DOHH2 (cell line): ENCODE data around the gene TTYH1.
"Not testable (repeated sequence)": the region's sequence is repeated elsewhere in the genome, so short reads cannot be mapped to it uniquely, and the experiment has no call there.

ENCODE experiments used
- H3F3A ChIP-seq: fragments of 200-600 bp; sonication (generic), shearing (Covaris generic); 2 replicates; pipeline ENCODE4 v1.6.0; 2016; ENCODE audit warnings: antibody characterized with exemption, mild to moderate bottlenecking; ENCODE audit not compliant: control insufficient read depth, insufficient read depth
- H3K27ac ChIP-seq: fragments of 200-600 bp; sonication (generic); 2 replicates; pipeline ENCODE4 v1.5.1; 2014; ENCODE audit warnings: low read depth, mild to moderate bottlenecking, low read length, moderate library complexity
- H3K27me3 ChIP-seq: fragments of 200-600 bp; sonication (generic); 2 replicates; pipeline ENCODE4 v1.6.1; 2014; ENCODE audit warnings: mild to moderate bottlenecking, low read length, mixed read lengths; ENCODE audit not compliant: control insufficient read depth
- H3K36me3 ChIP-seq: fragments of 200-600 bp; sonication (generic); 2 replicates; pipeline ENCODE4 v1.6.1; 2014; ENCODE audit warnings: mild to moderate bottlenecking, low read length, moderate library complexity, mixed read lengths; ENCODE audit not compliant: control insufficient read depth
- H3K4me1 ChIP-seq: fragments of 200-600 bp; sonication (generic); 2 replicates; pipeline ENCODE4 v1.6.1; 2014; ENCODE audit warnings: mild to moderate bottlenecking, low read length, mixed read lengths; ENCODE audit not compliant: control insufficient read depth
- H3K4me2 ChIP-seq: fragments of 200-600 bp; sonication (generic); 2 replicates; pipeline ENCODE4 v1.6.0; 2014; ENCODE audit warnings: mild to moderate bottlenecking, low read length, moderate library complexity
- H3K4me3 ChIP-seq: fragments of 200-600 bp; sonication (generic); 2 replicates; pipeline ENCODE4 v1.5.1; 2014; ENCODE audit warnings: mild to moderate bottlenecking, low read length, mixed read lengths
- H3K79me2 ChIP-seq: fragments of 200-600 bp; sonication (generic); 2 replicates; pipeline ENCODE4 v1.6.1; 2014; ENCODE audit warnings: mild to moderate bottlenecking, low read length, mixed read lengths; ENCODE audit not compliant: control insufficient read depth
- H3K9me2 ChIP-seq: fragments of 200-600 bp; sonication (generic); replicated peaks from 2 replicates; pipeline ENCODE4 v1.6.1; 2014; ENCODE audit warnings: mild to moderate bottlenecking, low read length, mixed read lengths; ENCODE audit not compliant: control insufficient read depth
- H3K9me3 ChIP-seq: fragments of 200-600 bp; sonication (generic); 2 replicates; pipeline ENCODE4 v1.6.1; 2014; ENCODE audit warnings: antibody characterized with exemption, low read length, mixed read lengths; ENCODE audit not compliant: control insufficient read depth, insufficient read depth
- H4K20me1 ChIP-seq: fragments of 200-600 bp; sonication (generic); 2 replicates; pipeline ENCODE4 v1.6.0; 2014; ENCODE audit warnings: low read depth, mild to moderate bottlenecking, antibody characterized with exemption, low read length, moderate library complexity; ENCODE audit not compliant: control insufficient read depth, insufficient read depth
- CTCF ChIP-seq: fragments of 200-600 bp; sonication (generic); IDR thresholded peaks from one replicate; pipeline ENCODE4 v1.5.1; 2014; ENCODE audit warnings: antibody characterized with exemption, mild to moderate bottlenecking, low read depth, low read length; ENCODE audit not compliant: poor library complexity, severe bottlenecking
- EZH2phosphoT487 ChIP-seq: fragments of 200-600 bp; sonication (generic); IDR thresholded peaks from 2 replicates; pipeline ENCODE4 v1.6.1; 2017; ENCODE audit warnings: borderline replicate concordance, mild to moderate bottlenecking, antibody characterized with exemption, low read length, moderate library complexity, mixed read lengths

TTYH1 gene

GRCh38 chr19:54415208-54415900 lies at the start of gene TTYH1:
TTYH1 (plus strand) TSS chr19:54415464; CDS start chr19:54415553, 89 bp downstream.
- Histone ChIP-seq H3K9me2 (no peaks in the 10 kb centered on the region), H3K36me3 (no peaks in the 10 kb centered on the region), H3F3A (no peaks in the 10 kb centered on the region), H3K4me2 (no peak within 1 kb of the TSS), H3K9me3 (peaks cover 4% of the 10 kb centered on the region; the same call in 1 of the 2 replicates), H3K27me3 (no peaks in the 10 kb centered on the region), H3K27ac (no peak within 1 kb of the TSS), H4K20me1 (no peaks in the 10 kb centered on the region), H3K79me2 (no peaks in the 10 kb centered on the region), H3K4me3 (no peak within 1 kb of the TSS), H3K4me1 (no peaks in the 10 kb centered on the region)
- TF ChIP-seq EZH2phosphoT487 (no peak), CTCF (no peak)

- H3K27ac ChIP-seq, H3K9me2 ChIP-seq, H3K9me3 ChIP-seq, H3F3A ChIP-seq, H4K20me1 ChIP-seq, H3K4me3 ChIP-seq, H3K36me3 ChIP-seq, H3K79me2 ChIP-seq, H3K4me2 ChIP-seq: not testable (repeated sequence)
- Histone ChIP-seq H3K4me1 (peaks cover 46% of the 10 kb centered on the region), H3K27me3 (peaks cover 51% of the 10 kb centered on the region)
Observed at GRCh38 chr19:54365798-54366197, 49.5 kb upstream of the TTYH1 start.

GRCh38 chr19:54366811-54367210 lies 48.5 kb upstream of the TTYH1 start:
- peaks cover 61% of the 10 kb centered on the region for H3K27me3 ChIP-seq
- H3K36me3 ChIP-seq = no peaks in the 10 kb centered on the region
- H3K4me1 ChIP-seq = peaks cover 38% of the 10 kb centered on the region
- no peaks in the 10 kb centered on the region for H3K79me2 ChIP-seq
- no peak overlapping the region for H3K4me3 ChIP-seq
- no peaks in the 10 kb centered on the region for H3K9me3 ChIP-seq
- H3K9me2 ChIP-seq = no peaks in the 10 kb centered on the region
- no peaks in the 10 kb centered on the region for H3F3A ChIP-seq
- H4K20me1 ChIP-seq = no peaks in the 10 kb centered on the region
- H3K27ac ChIP-seq = no peak overlapping the region
- no peak overlapping the region for H3K4me2 ChIP-seq
- TF ChIP-seq EZH2phosphoT487 (no peak), CTCF (no peak)

GRCh38 chr19:54369082-54369687 lies 46.1 kb upstream of the TTYH1 start:
- no peak overlapping the region for H3K4me3 ChIP-seq
- no peaks in the 10 kb centered on the region for H4K20me1 ChIP-seq
- peaks cover 63% of the 10 kb centered on the region for H3K27me3 ChIP-seq
- H3K36me3 ChIP-seq = no peaks in the 10 kb centered on the region
- no peaks in the 10 kb centered on the region for H3K9me3 ChIP-seq
- no peaks in the 10 kb centered on the region for H3K9me2 ChIP-seq
- H3K27ac ChIP-seq = no peak overlapping the region
- peaks cover 42% of the 10 kb centered on the region for H3K4me1 ChIP-seq
- no peaks in the 10 kb centered on the region; the same call in 1 of the 2 replicates for H3F3A ChIP-seq
- no peak overlapping the region for H3K4me2 ChIP-seq
- no peaks in the 10 kb centered on the region for H3K79me2 ChIP-seq
- TF ChIP-seq CTCF (no peak), EZH2phosphoT487 (no peak)

GRCh38 chr19:54369688-54370433 lies 45.4 kb upstream of the TTYH1 start:
- H3K27ac ChIP-seq, H3K4me3 ChIP-seq, H3K36me3 ChIP-seq, H3K79me2 ChIP-seq, H3K9me3 ChIP-seq, H3F3A ChIP-seq, H4K20me1 ChIP-seq, H3K9me2 ChIP-seq: not testable (repeated sequence)
- H3K4me2 ChIP-seq = 0 out of 2 replicates have a peak overlapping the region, but pooled peaks have one; percentile 14
- H3K27me3 ChIP-seq = peaks cover 62% of the 10 kb centered on the region
- peaks cover 36% of the 10 kb centered on the region for H3K4me1 ChIP-seq
